DOHH2 (cell line): ENCODE data around the gene ACAD11.
A peak's percentile ranks its signal among the peaks of the same experiment; 100 is the strongest.

Experiments used
- H3F3A ChIP-seq: fragments of 200-600 bp; sonication (generic), shearing (Covaris generic); 2 replicates; pipeline ENCODE4 v1.6.0; 2016; ENCODE audit warnings: antibody characterized with exemption, mild to moderate bottlenecking; ENCODE audit not compliant: control insufficient read depth, insufficient read depth
- H3K27ac ChIP-seq: fragments of 200-600 bp; sonication (generic); 2 replicates; pipeline ENCODE4 v1.5.1; 2014; ENCODE audit warnings: low read depth, mild to moderate bottlenecking, low read length, moderate library complexity
- H3K27me3 ChIP-seq: fragments of 200-600 bp; sonication (generic); 2 replicates; pipeline ENCODE4 v1.6.1; 2014; ENCODE audit warnings: mild to moderate bottlenecking, low read length, mixed read lengths; ENCODE audit not compliant: control insufficient read depth
- H3K36me3 ChIP-seq: fragments of 200-600 bp; sonication (generic); 2 replicates; pipeline ENCODE4 v1.6.1; 2014; ENCODE audit warnings: mild to moderate bottlenecking, low read length, moderate library complexity, mixed read lengths; ENCODE audit not compliant: control insufficient read depth
- H3K4me1 ChIP-seq: fragments of 200-600 bp; sonication (generic); 2 replicates; pipeline ENCODE4 v1.6.1; 2014; ENCODE audit warnings: mild to moderate bottlenecking, low read length, mixed read lengths; ENCODE audit not compliant: control insufficient read depth
- H3K4me2 ChIP-seq: fragments of 200-600 bp; sonication (generic); 2 replicates; pipeline ENCODE4 v1.6.0; 2014; ENCODE audit warnings: mild to moderate bottlenecking, low read length, moderate library complexity
- H3K4me3 ChIP-seq: fragments of 200-600 bp; sonication (generic); 2 replicates; pipeline ENCODE4 v1.5.1; 2014; ENCODE audit warnings: mild to moderate bottlenecking, low read length, mixed read lengths
- H3K79me2 ChIP-seq: fragments of 200-600 bp; sonication (generic); 2 replicates; pipeline ENCODE4 v1.6.1; 2014; ENCODE audit warnings: mild to moderate bottlenecking, low read length, mixed read lengths; ENCODE audit not compliant: control insufficient read depth
- H3K9me2 ChIP-seq: fragments of 200-600 bp; sonication (generic); replicated peaks from 2 replicates; pipeline ENCODE4 v1.6.1; 2014; ENCODE audit warnings: mild to moderate bottlenecking, low read length, mixed read lengths; ENCODE audit not compliant: control insufficient read depth
- H3K9me3 ChIP-seq: fragments of 200-600 bp; sonication (generic); 2 replicates; pipeline ENCODE4 v1.6.1; 2014; ENCODE audit warnings: antibody characterized with exemption, low read length, mixed read lengths; ENCODE audit not compliant: control insufficient read depth, insufficient read depth
- H4K20me1 ChIP-seq: fragments of 200-600 bp; sonication (generic); 2 replicates; pipeline ENCODE4 v1.6.0; 2014; ENCODE audit warnings: low read depth, mild to moderate bottlenecking, antibody characterized with exemption, low read length, moderate library complexity; ENCODE audit not compliant: control insufficient read depth, insufficient read depth
- EZH2phosphoT487 ChIP-seq: fragments of 200-600 bp; sonication (generic); IDR thresholded peaks from 2 replicates; pipeline ENCODE4 v1.6.1; 2017; ENCODE audit warnings: borderline replicate concordance, mild to moderate bottlenecking, antibody characterized with exemption, low read length, moderate library complexity, mixed read lengths
- TF ChIP-seq, protein P1 (sequence below): fragments of 200-600 bp; sonication (generic); IDR thresholded peaks from one replicate; pipeline ENCODE4 v1.5.1; 2014; ENCODE audit warnings: antibody characterized with exemption, mild to moderate bottlenecking, low read depth, low read length; ENCODE audit not compliant: poor library complexity, severe bottlenecking

The ACAD11 gene, protein sequence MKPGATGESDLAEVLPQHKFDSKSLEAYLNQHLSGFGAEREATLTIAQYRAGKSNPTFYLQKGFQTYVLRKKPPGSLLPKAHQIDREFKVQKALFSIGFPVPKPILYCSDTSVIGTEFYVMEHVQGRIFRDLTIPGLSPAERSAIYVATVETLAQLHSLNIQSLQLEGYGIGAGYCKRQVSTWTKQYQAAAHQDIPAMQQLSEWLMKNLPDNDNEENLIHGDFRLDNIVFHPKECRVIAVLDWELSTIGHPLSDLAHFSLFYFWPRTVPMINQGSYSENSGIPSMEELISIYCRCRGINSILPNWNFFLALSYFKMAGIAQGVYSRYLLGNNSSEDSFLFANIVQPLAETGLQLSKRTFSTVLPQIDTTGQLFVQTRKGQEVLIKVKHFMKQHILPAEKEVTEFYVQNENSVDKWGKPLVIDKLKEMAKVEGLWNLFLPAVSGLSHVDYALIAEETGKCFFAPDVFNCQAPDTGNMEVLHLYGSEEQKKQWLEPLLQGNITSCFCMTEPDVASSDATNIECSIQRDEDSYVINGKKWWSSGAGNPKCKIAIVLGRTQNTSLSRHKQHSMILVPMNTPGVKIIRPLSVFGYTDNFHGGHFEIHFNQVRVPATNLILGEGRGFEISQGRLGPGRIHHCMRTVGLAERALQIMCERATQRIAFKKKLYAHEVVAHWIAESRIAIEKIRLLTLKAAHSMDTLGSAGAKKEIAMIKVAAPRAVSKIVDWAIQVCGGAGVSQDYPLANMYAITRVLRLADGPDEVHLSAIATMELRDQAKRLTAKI

DNA sequence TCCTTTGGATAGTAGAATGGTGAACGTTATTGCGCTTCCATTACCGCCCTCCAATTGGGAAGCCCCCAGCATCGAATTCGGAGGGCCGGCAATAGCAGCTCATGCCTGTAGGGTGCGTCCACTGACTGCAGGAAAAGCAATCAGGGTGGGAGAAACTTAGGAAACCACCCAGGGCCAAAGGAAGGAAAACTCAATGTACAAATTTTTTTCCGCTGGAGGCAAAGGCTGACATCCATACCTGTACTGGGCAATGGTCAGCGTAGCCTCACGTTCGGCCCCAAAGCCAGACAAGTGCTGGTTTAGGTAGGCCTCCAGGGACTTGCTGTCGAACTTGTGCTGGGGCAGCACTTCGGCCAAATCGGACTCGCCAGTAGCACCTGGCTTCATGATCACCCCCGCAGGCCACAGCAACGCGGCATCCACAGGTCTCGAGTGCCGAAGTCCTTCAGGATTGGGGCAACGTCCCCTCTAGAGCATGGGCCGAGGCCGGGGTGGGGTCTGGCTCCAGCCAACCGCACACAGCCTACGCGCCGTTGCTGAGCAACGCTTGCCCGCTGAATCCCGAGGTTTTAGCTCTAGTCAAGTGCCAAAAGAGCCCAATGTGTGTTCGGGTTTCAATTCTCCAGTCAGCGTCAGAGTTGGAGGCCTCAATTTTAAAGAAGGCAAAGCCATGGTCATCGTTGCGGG lies at the start of gene ACAD11:
ACAD11 (minus strand) TSS at position 445 of the 687 bp plus-strand sequence; CDS start at position 387, 58 bp downstream.
- Histone ChIP-seq H3K27me3 (no peaks in the 10 kb centered on the region), H3K27ac (peak within 1 kb of the TSS; percentile 36), H3F3A (no peaks in the 10 kb centered on the region), H3K4me2 (peak within 1 kb of the TSS; percentile 73), H3K9me2 (no peaks in the 10 kb centered on the region), H4K20me1 (no peaks in the 10 kb centered on the region), H3K79me2 (peaks cover 81% of the 10 kb centered on the region), H3K4me3 (peak within 1 kb of the TSS; percentile 86), H3K4me1 (peaks cover 31% of the 10 kb centered on the region), H3K9me3 (no peaks in the 10 kb centered on the region), H3K36me3 (peaks cover 9% of the 10 kb centered on the region)
- TF ChIP-seq, protein P1, sequence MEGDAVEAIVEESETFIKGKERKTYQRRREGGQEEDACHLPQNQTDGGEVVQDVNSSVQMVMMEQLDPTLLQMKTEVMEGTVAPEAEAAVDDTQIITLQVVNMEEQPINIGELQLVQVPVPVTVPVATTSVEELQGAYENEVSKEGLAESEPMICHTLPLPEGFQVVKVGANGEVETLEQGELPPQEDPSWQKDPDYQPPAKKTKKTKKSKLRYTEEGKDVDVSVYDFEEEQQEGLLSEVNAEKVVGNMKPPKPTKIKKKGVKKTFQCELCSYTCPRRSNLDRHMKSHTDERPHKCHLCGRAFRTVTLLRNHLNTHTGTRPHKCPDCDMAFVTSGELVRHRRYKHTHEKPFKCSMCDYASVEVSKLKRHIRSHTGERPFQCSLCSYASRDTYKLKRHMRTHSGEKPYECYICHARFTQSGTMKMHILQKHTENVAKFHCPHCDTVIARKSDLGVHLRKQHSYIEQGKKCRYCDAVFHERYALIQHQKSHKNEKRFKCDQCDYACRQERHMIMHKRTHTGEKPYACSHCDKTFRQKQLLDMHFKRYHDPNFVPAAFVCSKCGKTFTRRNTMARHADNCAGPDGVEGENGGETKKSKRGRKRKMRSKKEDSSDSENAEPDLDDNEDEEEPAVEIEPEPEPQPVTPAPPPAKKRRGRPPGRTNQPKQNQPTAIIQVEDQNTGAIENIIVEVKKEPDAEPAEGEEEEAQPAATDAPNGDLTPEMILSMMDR: peak; percentile 79
- TF ChIP-seq EZH2phosphoT487: no peak

DNA sequence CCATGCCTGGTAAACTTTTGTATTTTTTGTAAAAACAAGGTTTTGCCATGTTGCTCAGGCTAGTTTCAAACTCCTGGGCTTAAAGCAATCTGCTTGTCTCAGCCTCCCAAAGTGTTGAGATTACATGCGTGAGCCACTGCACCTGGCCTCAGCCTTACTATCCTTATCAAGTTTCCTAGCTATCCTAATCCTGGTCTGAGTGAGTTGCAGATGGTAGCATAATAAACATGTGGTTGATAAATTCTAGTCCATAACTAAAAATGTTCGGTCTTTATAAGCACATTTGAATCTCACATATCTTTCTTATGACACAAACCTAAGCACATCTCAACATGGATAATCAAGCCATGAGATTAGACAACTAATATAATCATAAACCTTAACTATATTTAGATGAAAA lies 44.1 kb upstream of the ACAD11 start:
- no peak overlapping the region for H3K4me2 ChIP-seq

DNA sequence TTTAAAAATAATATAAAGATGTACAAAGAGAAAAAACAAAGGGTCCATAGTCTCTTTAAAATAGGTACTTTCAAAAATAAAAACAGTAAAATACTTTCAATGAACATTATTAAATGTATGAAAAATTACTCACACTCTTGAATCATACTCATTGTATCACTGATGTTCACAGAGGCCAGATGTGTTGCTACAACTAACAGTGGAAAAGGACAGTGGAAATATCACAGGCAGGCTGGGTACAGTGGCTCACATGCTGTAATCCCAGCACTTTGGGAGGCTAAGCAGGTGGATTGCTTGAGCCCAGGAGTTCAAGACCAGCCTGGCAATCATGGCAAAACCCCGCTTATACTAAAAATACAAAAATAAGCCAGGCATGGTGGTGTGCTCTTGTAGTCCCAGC lies 35.8 kb upstream of the ACAD11 start:
- Histone ChIP-seq H3K36me3 (no peaks in the 10 kb centered on the region), H4K20me1 (no peaks in the 10 kb centered on the region)

More for the DNA sequence above, 44.1 kb upstream of the ACAD11 start:
- H3K27ac ChIP-seq: no peak overlapping the region
- H3K9me3 ChIP-seq: no peaks in the 10 kb centered on the region
- no peaks in the 10 kb centered on the region for H3K36me3 ChIP-seq
- no peak overlapping the region for H3K4me3 ChIP-seq
- no peaks in the 10 kb centered on the region for H3K4me1 ChIP-seq
- H3F3A ChIP-seq: no peaks in the 10 kb centered on the region
- no peaks in the 10 kb centered on the region for H3K9me2 ChIP-seq
- no peaks in the 10 kb centered on the region for H3K27me3 ChIP-seq
- no peak for TF ChIP-seq EZH2phosphoT487
- TF ChIP-seq, protein P1: no peak
- H3K79me2 ChIP-seq: no peaks in the 10 kb centered on the region
- H4K20me1 ChIP-seq: no peaks in the 10 kb centered on the region

More for the DNA sequence above, 35.8 kb upstream of the ACAD11 start:
- H3K4me1 ChIP-seq: no peaks in the 10 kb centered on the region
- H3K79me2 ChIP-seq: no peaks in the 10 kb centered on the region
- no peak overlapping the region for H3K4me3 ChIP-seq
- no peak overlapping the region for H3K4me2 ChIP-seq
- no peak overlapping the region for H3K27ac ChIP-seq
- TF ChIP-seq, protein P1: no peak
- TF ChIP-seq EZH2phosphoT487: no peak
- no peaks in the 10 kb centered on the region for H3K27me3 ChIP-seq
- H3K9me3 ChIP-seq: no peaks in the 10 kb centered on the region
- H3K9me2 ChIP-seq: no peaks in the 10 kb centered on the region
- H3F3A ChIP-seq: no peaks in the 10 kb centered on the region
